Ovary (tissue), 3 donors: ENCODE data around the gene EIF3L.

Source experiments
- EP300 ChIP-seq: sonication (generic); formaldehyde crosslinking; IDR thresholded peaks from one replicate; pipeline ENCODE4 v1.6.1; 2017; ENCODE audit warnings: antibody characterized with exemption
- TF ChIP-seq, protein P1 (sequence below), 3 donors: fragments of 450-650 bp in 2 of 3; fragments of 200-600 bp in 1 of 3; IDR thresholded peaks; one replicate each; pipeline versions ENCODE4 v1.5.1 to v1.8.0; 2016 to 2022; ENCODE audit warnings: antibody characterized with exemption in 3 of 3, mild to moderate bottlenecking in 1 of 3
- donor health status: DM: no; HTN: no; CAD: no.

- TF ChIP-seq, protein P1, sequence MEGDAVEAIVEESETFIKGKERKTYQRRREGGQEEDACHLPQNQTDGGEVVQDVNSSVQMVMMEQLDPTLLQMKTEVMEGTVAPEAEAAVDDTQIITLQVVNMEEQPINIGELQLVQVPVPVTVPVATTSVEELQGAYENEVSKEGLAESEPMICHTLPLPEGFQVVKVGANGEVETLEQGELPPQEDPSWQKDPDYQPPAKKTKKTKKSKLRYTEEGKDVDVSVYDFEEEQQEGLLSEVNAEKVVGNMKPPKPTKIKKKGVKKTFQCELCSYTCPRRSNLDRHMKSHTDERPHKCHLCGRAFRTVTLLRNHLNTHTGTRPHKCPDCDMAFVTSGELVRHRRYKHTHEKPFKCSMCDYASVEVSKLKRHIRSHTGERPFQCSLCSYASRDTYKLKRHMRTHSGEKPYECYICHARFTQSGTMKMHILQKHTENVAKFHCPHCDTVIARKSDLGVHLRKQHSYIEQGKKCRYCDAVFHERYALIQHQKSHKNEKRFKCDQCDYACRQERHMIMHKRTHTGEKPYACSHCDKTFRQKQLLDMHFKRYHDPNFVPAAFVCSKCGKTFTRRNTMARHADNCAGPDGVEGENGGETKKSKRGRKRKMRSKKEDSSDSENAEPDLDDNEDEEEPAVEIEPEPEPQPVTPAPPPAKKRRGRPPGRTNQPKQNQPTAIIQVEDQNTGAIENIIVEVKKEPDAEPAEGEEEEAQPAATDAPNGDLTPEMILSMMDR (IDR thresholded peaks at IDR 0.05) = no peak
- TF ChIP-seq EP300 = no peak
Measured at GRCh38 chr22:37925767-37926166, 76.5 kb downstream of the EIF3L start.
